GM18861 (cell line): ENCODE data around the gene MAPT.
"Not testable (repeated sequence)": the region's sequence is repeated elsewhere in the genome, so short reads cannot be mapped to it uniquely, and the experiment has no call there.

ENCODE experiments used
- ATAC-seq: cut with Tn5 transposase; IDR thresholded peaks from one replicate; pipeline ENCODE4 v1.9.1; 2021; ENCODE audit not compliant: unreplicated experiment

The MAPT gene

DNA sequence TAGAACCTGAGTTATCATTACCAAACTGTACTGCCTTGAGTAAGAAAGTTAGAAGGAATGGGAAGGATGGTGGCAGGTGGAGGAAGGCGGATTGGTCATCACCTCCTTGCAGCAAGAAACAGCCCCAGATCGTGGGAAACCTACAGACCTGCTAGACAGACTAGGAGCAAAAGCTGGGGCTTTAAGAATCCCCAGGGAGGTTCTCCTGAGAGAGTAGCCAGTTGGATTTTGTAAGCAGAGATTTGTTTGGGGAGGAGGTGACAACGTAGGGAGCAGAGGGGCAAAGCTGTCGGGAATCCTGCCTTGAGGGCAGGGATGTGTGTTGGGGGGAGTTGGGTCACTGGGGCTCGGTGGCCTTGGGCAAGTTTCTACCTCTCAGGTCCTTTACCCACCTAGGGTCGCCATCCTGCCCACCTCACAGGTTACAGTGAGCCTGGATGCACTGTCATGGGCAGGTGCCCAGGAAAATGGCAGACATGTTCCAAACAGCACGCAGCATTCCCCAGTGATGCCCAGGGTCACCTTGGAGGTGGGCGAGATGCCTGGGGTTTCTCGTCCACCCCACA lies 55.5 kb downstream of the MAPT start:
- ATAC-seq, result no peak

GRCh38 chr17:45950888-45951287 lies 56.5 kb downstream of the MAPT start:
- no peak for ATAC-seq

- ATAC-seq, result no peak
Observed at GRCh38 chr17:45951403-45951802, 57.0 kb downstream of the MAPT start.

DNA sequence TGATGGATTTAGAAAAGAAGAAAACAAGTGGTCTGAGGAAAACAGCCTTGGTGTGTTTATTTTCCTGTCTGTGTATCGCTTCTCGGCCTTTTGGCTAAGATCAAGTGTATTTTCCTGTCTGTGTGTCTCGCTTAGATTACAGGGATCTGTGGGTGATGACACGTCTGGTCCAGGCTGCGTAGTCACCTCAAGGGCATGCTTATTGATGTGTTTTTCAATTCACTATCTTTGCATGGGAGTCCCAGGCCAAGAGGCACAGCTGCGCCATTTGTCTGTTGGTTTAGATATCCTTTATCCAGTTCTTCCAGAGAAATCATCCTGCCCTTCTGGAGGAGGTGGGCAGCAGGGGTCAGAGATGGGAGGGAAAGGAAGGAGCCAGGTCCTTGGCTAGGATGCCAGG lies 57.6 kb downstream of the MAPT start:
- no peak for ATAC-seq

GRCh38 chr17:45952814-45953320 lies 58.5 kb downstream of the MAPT start:
- no peak for ATAC-seq

GRCh38 chr17:45953561-45953960 lies 59.2 kb downstream of the MAPT start:
- ATAC-seq, result no peak

- no peak for ATAC-seq
Observed at GRCh38 chr17:45954914-45955313, 60.6 kb downstream of the MAPT start.

DNA sequence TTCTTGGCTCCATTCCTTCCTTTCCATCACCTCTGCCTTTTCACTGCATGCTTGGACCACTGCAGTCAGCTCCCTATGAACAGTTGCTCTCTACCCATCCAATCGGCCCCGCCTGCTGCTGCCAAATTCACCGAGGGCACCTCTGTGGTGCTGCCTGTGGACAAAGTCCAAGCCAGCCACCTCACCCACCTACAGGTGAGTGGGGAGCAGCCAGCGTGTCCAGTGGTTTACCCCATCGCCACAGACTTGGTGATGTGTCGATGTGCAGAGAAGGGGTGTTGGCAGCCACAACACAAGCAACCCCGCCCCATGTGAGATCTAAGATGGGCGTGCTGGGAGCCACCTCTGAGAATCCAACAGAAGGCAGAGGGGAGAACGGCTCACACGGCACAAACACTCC lies 61.0 kb downstream of the MAPT start:
- no peak for ATAC-seq

GRCh38 chr17:45956090-45956489 lies 61.7 kb downstream of the MAPT start:
- ATAC-seq, result no peak

DNA sequence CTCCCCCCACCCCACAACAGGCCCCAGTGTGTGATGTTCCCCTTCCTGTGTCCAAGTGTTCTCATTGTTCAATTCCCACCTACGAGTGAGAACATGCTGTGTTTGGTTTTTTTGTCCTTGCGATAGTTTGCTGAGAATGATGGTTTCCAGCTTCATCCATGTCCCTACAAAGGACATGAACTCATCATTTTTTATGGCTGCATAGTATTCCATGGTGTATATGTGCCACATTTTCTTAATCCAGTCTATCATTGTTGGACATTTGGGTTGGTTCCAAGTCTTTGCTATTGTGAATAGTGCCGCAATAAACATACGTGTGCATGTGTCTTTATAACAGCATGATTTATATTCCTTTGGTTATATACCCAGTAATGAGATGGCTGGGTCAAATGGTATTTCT lies 62.4 kb downstream of the MAPT start:
- not testable (repeated sequence) for ATAC-seq

DNA sequence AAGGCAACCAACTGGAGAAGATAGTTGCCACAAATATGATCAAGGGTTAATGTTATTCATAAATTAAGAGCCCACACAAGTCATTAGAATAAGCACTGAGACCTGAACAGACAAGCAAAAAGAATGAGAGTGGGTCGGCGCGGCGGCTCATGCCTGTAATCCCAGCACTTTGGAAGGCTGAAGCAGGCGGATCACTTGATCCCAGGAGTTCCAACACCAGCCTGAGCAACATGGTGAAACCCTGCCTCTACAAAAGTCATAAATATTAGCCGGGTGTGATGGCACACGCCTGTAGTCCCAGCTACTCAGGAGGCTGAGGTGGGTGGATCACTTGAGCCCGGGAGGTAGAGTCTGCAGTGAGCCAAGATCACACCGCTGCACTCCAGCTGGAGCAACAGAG lies 64.0 kb downstream of the MAPT start:
- ATAC-seq, result no peak

- ATAC-seq, result no peak
Observed at GRCh38 chr17:45958994-45959665, 64.8 kb downstream of the MAPT start.

- ATAC-seq, result no peak
Observed at GRCh38 chr17:45960311-45960710, 66.0 kb downstream of the MAPT start.

DNA sequence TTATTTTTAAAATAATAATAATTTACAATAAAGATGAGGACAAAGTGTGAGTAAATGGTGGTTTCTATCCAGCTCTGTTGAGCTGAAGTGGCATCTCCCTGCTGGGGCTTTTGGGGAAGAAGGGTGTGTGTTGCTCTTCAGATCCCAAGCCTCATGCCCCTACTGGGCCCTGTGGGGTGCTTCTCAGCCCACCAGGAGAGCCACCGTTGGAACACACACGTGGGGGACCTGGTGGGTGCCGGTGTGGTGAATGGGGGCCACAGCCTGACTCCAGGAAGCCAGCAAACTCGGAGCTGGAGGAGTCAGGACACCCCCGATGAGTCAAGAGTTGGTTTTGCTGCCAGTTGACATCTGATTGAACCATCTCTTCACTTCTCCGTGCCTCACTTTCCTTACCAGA lies 66.9 kb downstream of the MAPT start:
- ATAC-seq, result no peak

GRCh38 chr17:45962221-45962972 lies 68.0 kb downstream of the MAPT start:
- no peak for ATAC-seq

DNA sequence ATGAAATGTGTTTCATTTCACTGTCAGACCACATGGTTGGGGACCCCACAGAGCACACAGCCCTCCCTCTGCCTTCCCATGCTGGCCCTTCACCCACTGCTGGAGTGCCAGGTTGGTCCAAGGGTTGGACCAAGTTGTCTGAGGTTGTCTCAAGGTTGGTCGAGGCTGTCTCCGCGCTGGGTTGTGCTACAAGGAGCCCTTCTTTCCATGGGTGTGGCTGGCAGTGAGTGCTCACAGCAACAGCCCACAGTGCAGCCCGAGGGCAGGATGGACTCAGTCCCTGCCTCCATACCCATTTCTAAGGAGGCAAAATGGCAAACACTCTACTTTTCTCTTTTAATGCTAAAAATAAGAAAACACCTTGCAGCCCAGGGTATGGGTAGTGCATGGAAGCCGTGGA lies 68.9 kb downstream of the MAPT start:
- ATAC-seq, result no peak

- no peak for ATAC-seq
Observed at GRCh38 chr17:45963889-45964288, 69.5 kb downstream of the MAPT start.

DNA sequence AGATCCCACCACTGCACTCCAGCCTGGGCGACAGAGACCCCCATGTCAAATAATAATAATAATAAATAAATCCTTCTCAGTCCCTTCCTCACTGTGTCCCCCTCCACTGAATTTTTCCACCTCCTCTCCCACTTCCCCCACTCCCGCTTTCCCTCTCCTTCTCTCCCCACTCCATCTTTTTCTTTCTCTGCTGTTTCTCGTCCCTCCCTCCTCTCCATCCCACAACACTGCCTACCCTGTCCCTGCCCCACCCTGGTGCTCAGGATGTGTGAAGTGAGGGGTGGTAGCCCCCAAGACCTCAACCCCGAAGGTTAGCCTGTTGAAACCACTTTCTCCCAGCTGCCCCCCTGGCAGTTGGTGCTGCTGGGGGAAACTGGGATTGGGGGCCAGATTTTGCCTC lies 70.3 kb downstream of the MAPT start:
- ATAC-seq, result no peak

- ATAC-seq, result no peak
Observed at GRCh38 chr17:45965812-45966211, 71.5 kb downstream of the MAPT start.

GRCh38 chr17:45966606-45967280 lies 72.4 kb downstream of the MAPT start:
- no peak for ATAC-seq

DNA sequence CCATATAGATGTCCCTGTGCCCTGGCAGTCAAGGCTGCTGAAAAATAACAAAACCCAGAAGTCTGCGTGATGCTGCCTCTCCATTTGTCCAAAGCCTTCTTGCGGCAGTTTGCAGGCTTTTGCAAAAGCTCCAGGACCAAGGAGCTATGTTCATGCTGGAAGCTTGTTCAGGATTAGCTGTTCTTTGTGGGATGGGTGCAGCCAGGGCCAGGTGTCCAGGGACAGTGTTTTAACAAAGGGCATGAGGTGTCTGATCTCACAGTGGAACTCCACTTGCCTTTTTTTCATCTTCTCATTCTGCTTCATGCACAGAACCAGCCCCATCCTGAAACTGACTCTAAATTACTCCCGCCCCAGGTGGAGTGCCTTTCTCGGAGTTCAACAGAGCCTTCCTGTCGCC lies 73.0 kb downstream of the MAPT start:
- ATAC-seq, result no peak

DNA sequence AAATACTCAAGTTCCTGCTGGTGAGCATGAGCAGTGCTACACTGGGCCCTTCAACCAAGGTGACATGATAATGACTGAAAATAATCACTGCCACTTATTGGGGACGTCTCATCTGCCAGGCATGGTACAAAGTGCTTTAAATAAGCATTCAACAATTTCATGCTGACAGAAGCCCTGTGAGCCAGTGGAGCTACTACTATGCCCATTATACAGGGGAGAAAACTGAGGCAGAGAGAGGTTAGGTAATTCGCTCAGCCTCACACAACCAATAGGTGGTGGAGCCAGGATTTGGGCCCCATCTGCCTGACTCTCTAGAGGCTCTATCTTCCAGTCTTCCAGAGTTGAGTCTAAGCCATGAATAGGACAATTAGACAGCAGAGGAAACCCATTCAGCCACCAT lies 74.4 kb downstream of the MAPT start:
- ATAC-seq, result no peak
